ENCODE measurements around the gene ADAMTSL3.

DNA sequence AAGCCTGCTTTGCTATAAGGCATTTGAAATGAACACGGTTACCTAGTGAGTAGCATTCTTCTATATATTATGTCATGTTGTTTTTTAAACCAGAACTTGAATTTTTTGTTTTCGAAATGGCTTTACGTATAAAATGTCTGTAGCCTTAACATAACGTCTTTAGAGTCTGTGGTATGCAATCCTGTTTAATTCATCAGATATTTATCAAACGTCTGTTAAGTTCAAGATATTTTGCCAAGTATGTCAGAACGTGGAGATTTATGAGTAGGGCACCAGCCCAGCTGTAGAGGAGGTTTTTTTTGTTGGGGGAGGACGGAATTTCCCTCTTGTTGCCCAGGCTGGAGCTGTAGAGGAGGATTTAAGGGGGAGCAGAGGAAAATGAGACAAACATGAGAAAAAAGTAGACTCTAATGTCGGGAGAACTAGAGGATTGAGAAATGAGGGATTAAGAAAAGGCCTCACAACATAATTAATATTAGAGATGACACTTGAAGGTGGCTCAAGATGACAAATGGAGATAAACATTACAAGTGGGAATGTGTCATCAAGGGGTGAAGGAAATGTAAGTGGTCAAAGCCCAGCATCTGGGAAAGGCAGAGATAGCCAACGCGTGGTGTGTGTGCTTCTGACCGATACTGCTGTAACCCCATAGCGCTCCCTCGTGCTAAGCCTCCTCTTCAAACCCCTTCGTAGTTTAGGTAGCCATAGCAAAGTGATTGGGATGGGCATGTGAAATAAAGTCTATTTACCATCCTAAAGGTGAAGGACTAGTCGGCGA lies 427.7 kb downstream of the ADAMTSL3 start:
- TF ChIP-seq, protein P1, sequence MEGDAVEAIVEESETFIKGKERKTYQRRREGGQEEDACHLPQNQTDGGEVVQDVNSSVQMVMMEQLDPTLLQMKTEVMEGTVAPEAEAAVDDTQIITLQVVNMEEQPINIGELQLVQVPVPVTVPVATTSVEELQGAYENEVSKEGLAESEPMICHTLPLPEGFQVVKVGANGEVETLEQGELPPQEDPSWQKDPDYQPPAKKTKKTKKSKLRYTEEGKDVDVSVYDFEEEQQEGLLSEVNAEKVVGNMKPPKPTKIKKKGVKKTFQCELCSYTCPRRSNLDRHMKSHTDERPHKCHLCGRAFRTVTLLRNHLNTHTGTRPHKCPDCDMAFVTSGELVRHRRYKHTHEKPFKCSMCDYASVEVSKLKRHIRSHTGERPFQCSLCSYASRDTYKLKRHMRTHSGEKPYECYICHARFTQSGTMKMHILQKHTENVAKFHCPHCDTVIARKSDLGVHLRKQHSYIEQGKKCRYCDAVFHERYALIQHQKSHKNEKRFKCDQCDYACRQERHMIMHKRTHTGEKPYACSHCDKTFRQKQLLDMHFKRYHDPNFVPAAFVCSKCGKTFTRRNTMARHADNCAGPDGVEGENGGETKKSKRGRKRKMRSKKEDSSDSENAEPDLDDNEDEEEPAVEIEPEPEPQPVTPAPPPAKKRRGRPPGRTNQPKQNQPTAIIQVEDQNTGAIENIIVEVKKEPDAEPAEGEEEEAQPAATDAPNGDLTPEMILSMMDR (IDR thresholded peaks at IDR 0.05 in 2 of 3, conservative IDR thresholded peaks at IDR 0.05 in 1 of 3; ENCODE audit: borderline replicate concordance in 1 of 3, insufficient read depth in 1 of 3, low read depth in 2 of 3, low read length in 2 of 3) = no peak
- no peak for TF ChIP-seq REST (IDR thresholded peaks at IDR 0.05; ENCODE audit: low read depth)
- no peak for TF ChIP-seq POLR2AphosphoS5 (IDR thresholded peaks at IDR 0.05; ENCODE audit: low read depth, low read length)
- TF ChIP-seq POLR2A (IDR thresholded peaks at IDR 0.05; ENCODE audit: borderline replicate concordance, extremely low read depth, insufficient read depth, insufficient read length) = no peak
- no peak for TF ChIP-seq ATF3 (IDR thresholded peaks at IDR 0.05)
- TF ChIP-seq TCF7L2 (IDR thresholded peaks at IDR 0.05; ENCODE audit: borderline replicate concordance, extremely low read depth, insufficient read depth, insufficient read length) = no peak
- TF ChIP-seq JUND (IDR thresholded peaks at IDR 0.05) = no peak

Data from HCT116 (cell line).